ENCODE results near the gene AP5Z1.
A peak's percentile ranks its signal among the peaks of the same experiment; 100 is the strongest.

The AP5Z1 gene

GRCh38 chr7:4744391-4745264, 30.8 kb upstream of the AP5Z1 start:
- peak overlapping the region; percentile 34 for H3K4me3 ChIP-seq (ENCODE audit: low read length)
- DNase-seq (ENCODE audit: low read depth, low spot score) = peak; percentile 67

- peak overlapping the region; percentile 34 for H3K4me3 ChIP-seq (ENCODE audit: low read length)
Observed at GRCh38 chr7:4745265-4745919, 30.0 kb upstream of the AP5Z1 start.

GRCh38 chr7:4745971-4746919, 29.2 kb upstream of the AP5Z1 start:
- H3K4me3 ChIP-seq (ENCODE audit: low read length) = no peak overlapping the region; the same call in 1 of the 2 replicates
- no peak for DNase-seq (ENCODE audit: low read depth, low spot score)

More at GRCh38 chr7:4745265-4745919, 30.0 kb upstream of the AP5Z1 start:
- DNase-seq (ENCODE audit: low read depth, low spot score) = peak; percentile 38

DNA sequence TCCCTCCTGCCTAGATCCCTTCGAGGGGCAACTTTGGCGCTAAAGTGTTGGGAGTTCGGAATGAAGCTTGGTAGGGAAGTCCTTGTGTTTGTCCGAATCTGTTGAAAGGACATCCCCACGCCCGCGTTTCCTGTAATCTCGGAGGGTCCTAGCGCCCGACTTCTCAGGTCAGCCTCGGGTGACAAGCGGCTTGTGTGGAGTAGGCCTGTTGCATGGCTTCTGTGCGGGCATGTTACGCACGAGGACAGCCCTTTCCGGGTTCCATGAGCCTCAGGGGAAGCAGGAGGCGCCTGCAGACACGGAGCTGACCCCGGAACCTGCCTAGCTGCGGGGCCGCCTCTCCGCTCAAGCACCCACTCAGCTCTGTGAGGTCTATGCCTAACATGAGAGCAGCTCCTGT, 28.4 kb upstream of the AP5Z1 start:
- H3K4me3 ChIP-seq (ENCODE audit: low read length) = no peak overlapping the region
- no peak for DNase-seq (ENCODE audit: low read depth, low spot score)

DNA sequence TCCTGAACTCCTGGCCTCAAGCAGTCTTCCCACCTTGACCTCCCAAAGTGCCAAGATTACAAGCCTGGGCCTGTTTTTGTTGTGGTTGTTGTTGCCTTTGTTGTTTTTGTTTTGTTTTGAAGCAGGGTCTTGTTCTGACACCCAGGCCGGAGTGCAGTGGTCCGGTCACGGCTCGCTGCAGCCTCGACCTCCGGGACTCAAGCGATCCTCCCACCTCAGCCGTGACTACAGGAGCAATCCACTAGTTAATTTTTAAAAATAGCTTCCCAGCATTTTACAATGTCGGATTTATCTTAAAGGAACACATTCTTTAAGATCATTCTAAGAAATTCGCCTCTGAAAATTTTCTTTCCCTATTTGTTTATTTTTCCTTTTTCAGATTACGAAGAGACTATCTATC, 27.7 kb upstream of the AP5Z1 start:
- no peak overlapping the region for H3K4me3 ChIP-seq (ENCODE audit: low read length)
- no peak for DNase-seq (ENCODE audit: low read depth, low spot score)

GRCh38 chr7:4748231-4748681, 27.2 kb upstream of the AP5Z1 start:
- no peak for DNase-seq (ENCODE audit: low read depth, low spot score)
- H3K4me3 ChIP-seq (ENCODE audit: low read length) = no peak overlapping the region

DNA sequence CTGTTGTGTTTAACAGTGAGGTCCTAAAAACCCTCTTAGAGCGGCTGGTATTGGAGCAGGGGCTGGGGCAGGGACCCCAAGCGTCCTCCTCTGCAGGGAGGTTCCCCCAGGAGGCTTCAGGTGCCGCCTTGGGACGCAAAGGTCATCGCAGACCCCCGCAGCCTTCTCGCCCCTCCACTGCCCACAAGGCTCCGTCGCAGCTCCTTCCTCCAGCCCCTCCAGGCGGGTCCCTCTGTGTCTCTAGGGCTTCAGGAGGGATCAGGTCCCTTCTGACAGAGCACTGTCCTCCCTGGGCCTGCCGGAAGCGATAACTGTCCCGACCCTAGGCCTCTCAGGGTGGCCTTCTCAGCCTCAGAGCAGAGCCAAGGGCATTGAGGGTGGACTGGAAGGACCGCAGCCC, 26.1 kb upstream of the AP5Z1 start:
- no peak overlapping the region for H3K4me3 ChIP-seq (ENCODE audit: low read length)
- no peak for DNase-seq (ENCODE audit: low read depth, low spot score)

GRCh38 chr7:4749798-4750197, 25.6 kb upstream of the AP5Z1 start:
- no peak for DNase-seq (ENCODE audit: low read depth, low spot score)
- H3K4me3 ChIP-seq (ENCODE audit: low read length) = no peak overlapping the region

DNA sequence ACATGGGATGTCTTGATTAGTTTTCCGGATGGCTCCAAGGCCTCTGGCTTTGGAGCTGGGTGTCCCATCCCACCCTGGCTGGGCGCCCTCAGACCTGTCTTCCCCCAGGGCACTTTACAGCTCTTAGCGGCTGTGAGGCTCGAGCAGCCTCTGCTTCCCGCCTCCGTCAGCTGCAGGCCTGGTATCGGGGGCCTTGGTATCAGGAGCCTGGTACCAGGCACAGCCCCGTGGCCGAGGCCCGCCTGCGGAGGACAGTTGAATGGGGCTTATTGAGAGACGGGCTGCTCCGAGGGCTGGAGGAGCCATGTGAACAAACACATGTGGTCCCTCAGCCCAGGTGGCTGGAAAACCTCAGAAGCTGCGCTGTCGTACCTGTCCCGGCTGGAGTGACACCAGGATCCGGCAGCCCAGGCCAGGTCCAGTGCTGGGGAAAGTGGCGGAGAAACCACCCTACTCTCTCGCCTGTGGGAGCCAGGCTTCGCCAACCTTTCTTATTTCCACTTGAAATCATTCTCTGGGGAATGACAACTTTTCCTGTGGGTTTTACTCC, 23.9 kb upstream of the AP5Z1 start:
- no peak overlapping the region for H3K4me3 ChIP-seq (ENCODE audit: low read length)
- DNase-seq (ENCODE audit: low read depth, low spot score) = no peak

DNA sequence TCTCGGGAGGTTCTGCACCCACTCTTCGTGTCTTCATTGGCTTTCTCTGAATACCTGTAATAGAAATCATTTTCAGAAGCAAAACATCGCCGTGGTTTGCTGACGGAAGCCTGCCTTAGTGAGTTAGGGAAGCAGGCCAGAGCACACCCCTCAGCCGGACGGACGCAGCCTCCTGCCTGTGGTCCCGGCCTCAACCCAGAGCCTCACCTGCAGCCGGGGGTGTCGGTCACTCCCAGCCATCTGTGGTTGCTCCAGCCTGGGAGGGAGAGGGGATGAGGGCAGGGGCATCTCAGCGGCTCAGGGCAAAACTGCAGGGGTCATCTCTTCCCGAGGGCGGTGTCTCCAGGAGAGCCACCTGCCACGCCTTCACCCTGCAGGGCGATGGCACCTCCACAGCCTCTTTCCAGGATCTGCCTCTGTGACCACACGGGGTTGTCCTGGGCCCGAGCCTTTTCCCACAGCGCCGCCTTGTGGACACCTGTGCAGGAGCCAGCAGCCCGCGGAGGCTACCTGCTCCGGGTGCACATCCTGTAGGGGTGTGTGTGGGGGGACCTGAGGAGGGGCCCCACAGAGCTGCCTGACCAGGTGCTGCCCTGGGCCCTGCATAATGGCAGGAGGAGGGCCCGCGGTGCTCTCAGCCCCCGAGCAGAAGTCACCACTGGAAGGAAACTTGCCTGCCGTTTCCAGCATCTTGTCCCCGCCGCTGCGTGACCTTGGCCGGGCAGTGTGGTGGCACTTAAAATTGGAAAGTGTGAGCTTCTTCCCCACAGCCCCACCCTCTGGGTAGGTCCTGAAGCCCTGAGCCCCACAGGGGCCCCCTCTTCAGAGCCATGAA, 21.6 kb upstream of the AP5Z1 start:
- H3K4me3 ChIP-seq (ENCODE audit: low read length) = no peak overlapping the region
- peak; percentile 32 for DNase-seq (ENCODE audit: low read depth, low spot score)

GRCh38 chr7:4754433-4755010, 20.9 kb upstream of the AP5Z1 start:
- DNase-seq (ENCODE audit: low read depth, low spot score) = no peak
- no peak overlapping the region for H3K4me3 ChIP-seq (ENCODE audit: low read length)

- no peak for DNase-seq (ENCODE audit: low read depth, low spot score)
- no peak overlapping the region for H3K4me3 ChIP-seq (ENCODE audit: low read length)
Observed at GRCh38 chr7:4755045-4755444, 20.4 kb upstream of the AP5Z1 start.

DNA sequence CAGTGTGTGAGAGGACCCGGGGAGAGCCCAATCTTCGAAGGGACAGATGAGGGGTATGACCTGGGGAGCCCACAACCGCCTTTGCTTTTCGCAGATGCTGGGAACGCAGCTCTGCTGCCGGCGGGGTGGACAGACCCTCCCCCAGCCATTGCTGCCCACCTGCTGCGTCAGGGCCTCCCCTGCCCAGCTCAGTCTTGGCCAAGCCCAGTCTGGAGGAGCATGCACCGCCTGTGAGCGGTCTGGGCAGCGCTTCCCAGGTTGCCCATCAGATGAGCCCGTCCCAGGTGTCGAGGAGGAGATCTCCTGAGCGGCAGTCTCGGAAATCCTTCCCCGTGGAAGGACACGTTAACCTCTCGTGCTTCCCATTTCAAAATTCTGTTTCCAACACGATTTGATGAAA, 17.3 kb upstream of the AP5Z1 start:
- H3K4me3 ChIP-seq (ENCODE audit: low read length) = no peak overlapping the region
- no peak for DNase-seq (ENCODE audit: low read depth, low spot score)

- no peak for DNase-seq (ENCODE audit: low read depth, low spot score)
Observed at GRCh38 chr7:4758791-4759190, 16.6 kb upstream of the AP5Z1 start.

GRCh38 chr7:4759211-4759610, 16.2 kb upstream of the AP5Z1 start:
- H3K4me3 ChIP-seq (ENCODE audit: low read length) = no peak overlapping the region
- no peak for DNase-seq (ENCODE audit: low read depth, low spot score)

More at GRCh38 chr7:4758791-4759190, 16.6 kb upstream of the AP5Z1 start:
- H3K4me3 ChIP-seq (ENCODE audit: low read length) = no peak overlapping the region

DNA sequence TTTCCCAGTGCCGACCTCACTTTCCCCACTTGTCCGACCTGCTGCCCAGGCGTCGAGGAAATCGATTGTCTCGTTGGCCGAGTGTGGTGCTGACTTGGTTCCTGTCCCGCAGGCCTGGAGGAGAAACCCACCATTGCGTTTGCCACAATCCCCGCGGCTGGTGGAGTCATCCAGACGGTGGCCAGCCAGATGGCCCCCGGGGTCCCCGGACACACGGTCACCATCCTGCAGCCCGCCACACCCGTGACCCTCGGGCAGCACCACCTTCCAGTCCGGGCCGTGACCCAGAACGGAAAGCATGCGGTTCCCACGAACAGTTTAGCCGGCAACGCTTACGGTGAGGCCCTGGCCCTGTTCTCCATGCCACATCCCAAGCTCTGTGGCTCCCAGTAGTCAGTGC, 14.5 kb upstream of the AP5Z1 start:
- DNase-seq (ENCODE audit: low read depth, low spot score) = no peak
- no peak overlapping the region for H3K4me3 ChIP-seq (ENCODE audit: low read length)

DNA sequence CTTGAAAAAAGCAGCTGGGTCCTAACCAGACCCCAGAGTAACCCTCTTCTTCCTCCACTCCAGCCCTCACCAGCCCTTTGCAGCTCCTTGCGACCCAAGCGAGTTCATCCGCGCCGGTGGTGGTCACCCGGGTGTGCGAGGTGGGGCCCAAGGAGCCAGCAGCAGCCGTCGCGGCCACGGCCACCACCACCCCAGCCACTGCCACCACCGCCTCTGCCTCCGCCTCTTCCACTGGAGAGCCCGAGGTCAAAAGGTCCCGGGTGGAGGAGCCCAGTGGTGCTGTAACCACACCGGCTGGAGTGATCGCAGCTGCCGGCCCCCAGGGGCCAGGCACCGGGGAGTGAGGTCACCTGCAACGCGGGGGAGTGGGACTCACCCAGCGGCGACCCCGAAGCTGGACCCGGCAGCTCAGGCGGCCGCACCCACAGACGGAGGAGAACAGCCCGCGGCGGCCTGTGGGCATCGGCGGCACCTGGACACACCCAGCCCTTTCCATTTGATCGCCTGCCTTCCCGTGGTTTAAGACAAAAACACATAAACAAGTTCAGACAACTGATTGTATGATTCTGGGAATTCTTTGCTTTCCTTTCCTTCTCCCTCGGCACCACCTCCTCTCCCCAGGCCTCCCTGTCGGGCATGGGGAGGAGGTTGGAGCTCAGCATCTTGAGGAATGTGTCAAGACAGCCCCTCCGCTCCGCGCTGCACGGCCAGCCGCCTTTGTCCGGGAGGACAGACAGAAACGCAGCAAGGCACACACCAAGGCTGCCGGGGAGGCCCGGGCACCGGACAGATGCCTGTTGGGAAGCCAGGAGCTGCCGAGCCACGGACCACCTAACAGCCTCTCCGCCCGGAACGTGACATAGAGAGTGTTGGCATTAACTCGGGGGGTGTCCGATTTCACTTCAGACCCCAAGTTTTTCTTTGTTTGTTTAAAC, 13.0 kb upstream of the AP5Z1 start:
- H3K4me3 ChIP-seq (ENCODE audit: low read length) = no peak overlapping the region
- DNase-seq (ENCODE audit: low read depth, low spot score) = no peak

Data from Jurkat, Clone E6-1 (cell line).